ENCODE data around the gene PRR20B.
"Not testable (repeated sequence)": the region's sequence is repeated elsewhere in the genome, so short reads cannot be mapped to it uniquely, and the experiment has no call there.

PRR20B gene

GRCh38 chr13:57138988-57139387, 8.3 kb upstream of the PRR20B start:
- no peak overlapping the region for H3K4me3 ChIP-seq (ENCODE audit: low read depth, low read length)
- TF ChIP-seq, protein P1, sequence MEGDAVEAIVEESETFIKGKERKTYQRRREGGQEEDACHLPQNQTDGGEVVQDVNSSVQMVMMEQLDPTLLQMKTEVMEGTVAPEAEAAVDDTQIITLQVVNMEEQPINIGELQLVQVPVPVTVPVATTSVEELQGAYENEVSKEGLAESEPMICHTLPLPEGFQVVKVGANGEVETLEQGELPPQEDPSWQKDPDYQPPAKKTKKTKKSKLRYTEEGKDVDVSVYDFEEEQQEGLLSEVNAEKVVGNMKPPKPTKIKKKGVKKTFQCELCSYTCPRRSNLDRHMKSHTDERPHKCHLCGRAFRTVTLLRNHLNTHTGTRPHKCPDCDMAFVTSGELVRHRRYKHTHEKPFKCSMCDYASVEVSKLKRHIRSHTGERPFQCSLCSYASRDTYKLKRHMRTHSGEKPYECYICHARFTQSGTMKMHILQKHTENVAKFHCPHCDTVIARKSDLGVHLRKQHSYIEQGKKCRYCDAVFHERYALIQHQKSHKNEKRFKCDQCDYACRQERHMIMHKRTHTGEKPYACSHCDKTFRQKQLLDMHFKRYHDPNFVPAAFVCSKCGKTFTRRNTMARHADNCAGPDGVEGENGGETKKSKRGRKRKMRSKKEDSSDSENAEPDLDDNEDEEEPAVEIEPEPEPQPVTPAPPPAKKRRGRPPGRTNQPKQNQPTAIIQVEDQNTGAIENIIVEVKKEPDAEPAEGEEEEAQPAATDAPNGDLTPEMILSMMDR (IDR thresholded peaks at IDR 0.05; ENCODE audit: low read depth, low read length), result no peak
- H3K36me3 ChIP-seq, result no peaks in the 10 kb centered on the region

DNA sequence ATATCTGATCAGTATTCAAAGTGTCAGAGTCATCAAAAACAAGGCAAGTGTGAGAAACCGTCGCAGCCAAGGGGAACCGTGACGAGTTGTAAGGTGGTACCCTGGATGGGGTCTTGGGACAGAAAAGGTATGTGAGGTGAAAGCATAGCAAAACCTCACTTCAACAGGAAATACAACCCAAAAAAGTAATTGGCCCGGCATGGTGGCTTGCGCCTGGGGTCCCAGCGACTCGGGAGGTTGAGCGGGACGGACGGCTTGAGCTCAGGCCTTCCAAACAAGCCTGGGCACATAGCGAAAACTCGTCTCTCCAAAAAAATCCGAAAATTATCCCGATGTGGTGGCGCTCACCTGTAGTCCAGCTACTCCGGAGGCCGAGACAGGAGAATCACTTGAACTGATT, 7.5 kb upstream of the PRR20B start:
- H3K27me3 ChIP-seq (ENCODE audit: insufficient read depth, low read depth, severe bottlenecking); H3K36me3 ChIP-seq; H3K27ac ChIP-seq; DNase-seq; H3K4me3 ChIP-seq (ENCODE audit: low read depth, low read length); H3K9me3 ChIP-seq (ENCODE audit: severe bottlenecking): not testable (repeated sequence)

More at GRCh38 chr13:57138988-57139387, 8.3 kb upstream of the PRR20B start:
- no peaks in the 10 kb centered on the region for H3K27me3 ChIP-seq (ENCODE audit: insufficient read depth, low read depth, severe bottlenecking)
- DNase-seq, result no peak
- H3K27ac ChIP-seq, result no peak overlapping the region
- H3K9me3 ChIP-seq (ENCODE audit: severe bottlenecking), result no peaks in the 10 kb centered on the region

- not testable (repeated sequence) for DNase-seq; H3K36me3 ChIP-seq; H3K9me3 ChIP-seq (ENCODE audit: severe bottlenecking); H3K4me3 ChIP-seq (ENCODE audit: low read depth, low read length); H3K27me3 ChIP-seq (ENCODE audit: insufficient read depth, low read depth, severe bottlenecking); H3K27ac ChIP-seq
These were observed 6.9 kb upstream of the PRR20B start, which contains the start of gene PRR20A for GRCh38 chr13:57140235-57140968. PRR20A (plus strand) TSS chr13:57140918; CDS start chr13:57141305, 387 bp downstream.

- not testable (repeated sequence) for H3K27ac ChIP-seq
These were observed 818 bp downstream of the PRR20B start for GRCh38 chr13:57148106-57148505.

DNA sequence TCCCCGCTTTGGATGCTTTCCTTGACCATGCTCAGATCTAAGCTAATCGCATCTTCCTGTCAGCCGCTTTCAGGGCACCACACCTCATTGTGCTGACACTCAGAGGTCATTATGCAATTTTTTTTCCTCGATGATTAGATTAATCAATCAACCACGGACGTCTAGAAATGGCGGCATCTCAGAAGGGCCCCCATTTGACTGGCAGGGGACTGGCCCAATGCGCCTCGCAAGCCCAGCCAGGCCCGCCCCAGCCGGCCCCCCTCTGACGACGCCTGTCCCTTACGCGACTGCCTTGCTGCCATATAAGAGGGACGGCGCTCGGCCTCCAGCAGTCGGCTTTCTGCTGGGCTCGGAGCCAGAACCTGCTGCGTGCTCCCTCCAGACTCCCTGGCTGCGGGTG, 6.5 kb downstream of the PRR20B start, which contains the start of gene PRR20C:
Gene PRR20C (plus strand): TSS at position 301 of the 400 bp plus-strand sequence. CDS start 387 bp downstream, outside the sequence.
- not testable (repeated sequence) for H3K9me3 ChIP-seq (ENCODE audit: severe bottlenecking); H3K27me3 ChIP-seq (ENCODE audit: insufficient read depth, low read depth, severe bottlenecking); H3K27ac ChIP-seq; H3K36me3 ChIP-seq; H3K4me3 ChIP-seq (ENCODE audit: low read depth, low read length); DNase-seq

More at GRCh38 chr13:57148106-57148505, 818 bp downstream of the PRR20B start:
- not testable (repeated sequence) for H3K9me3 ChIP-seq (ENCODE audit: severe bottlenecking); H3K27me3 ChIP-seq (ENCODE audit: insufficient read depth, low read depth, severe bottlenecking); H3K4me3 ChIP-seq (ENCODE audit: low read depth, low read length); DNase-seq; H3K36me3 ChIP-seq

- H3K4me3 ChIP-seq (ENCODE audit: low read depth, low read length); H3K27me3 ChIP-seq (ENCODE audit: insufficient read depth, low read depth, severe bottlenecking); H3K9me3 ChIP-seq (ENCODE audit: severe bottlenecking); DNase-seq; H3K27ac ChIP-seq; H3K36me3 ChIP-seq: not testable (repeated sequence)
These were observed 13.0 kb downstream of the PRR20B start, which contains the start of gene PRR20D for GRCh38 chr13:57160332-57160731. PRR20D (plus strand) TSS chr13:57160632; CDS start chr13:57161019, 387 bp downstream.

DNA sequence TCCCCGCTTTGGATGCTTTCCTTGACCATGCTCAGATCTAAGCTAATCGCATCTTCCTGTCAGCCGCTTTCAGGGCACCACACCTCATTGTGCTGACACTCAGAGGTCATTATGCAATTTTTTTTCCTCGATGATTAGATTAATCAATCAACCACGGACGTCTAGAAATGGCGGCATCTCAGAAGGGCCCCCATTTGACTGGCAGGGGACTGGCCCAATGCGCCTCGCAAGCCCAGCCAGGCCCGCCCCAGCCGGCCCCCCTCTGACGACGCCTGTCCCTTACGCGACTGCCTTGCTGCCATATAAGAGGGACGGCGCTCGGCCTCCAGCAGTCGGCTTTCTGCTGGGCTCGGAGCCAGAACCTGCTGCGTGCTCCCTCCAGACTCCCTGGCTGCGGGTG, 19.6 kb downstream of the PRR20B start, which contains the start of gene PRR20E:
Gene PRR20E (plus strand): TSS at position 301 of the 400 bp plus-strand sequence. CDS start 387 bp downstream, outside the sequence.
- not testable (repeated sequence) for H3K36me3 ChIP-seq; H3K27ac ChIP-seq; H3K4me3 ChIP-seq (ENCODE audit: low read depth, low read length)

DNA sequence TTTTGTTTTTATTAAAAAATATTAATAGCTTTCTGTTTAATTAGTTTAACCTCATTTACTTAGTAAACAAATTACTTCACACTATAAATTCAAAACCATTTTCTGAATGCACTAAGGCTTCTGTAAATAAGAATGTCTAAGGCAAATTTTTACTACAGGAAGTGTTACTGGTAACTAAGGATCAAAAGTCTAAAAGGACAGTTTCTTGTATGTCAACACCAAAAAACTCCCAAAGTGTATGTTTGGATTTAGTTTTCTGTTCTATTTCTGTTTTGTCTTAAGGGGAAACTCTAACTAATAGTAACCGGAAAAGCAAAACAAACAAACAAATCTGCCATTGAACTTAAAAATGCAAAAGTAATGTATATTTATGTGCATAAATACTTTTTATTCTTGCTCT, 44.4 kb downstream of the PRR20B start:
- Histone ChIP-seq H3K9me3 (ENCODE audit: severe bottlenecking) (no peaks in the 10 kb centered on the region), H3K36me3 (no peaks in the 10 kb centered on the region), H3K4me3 (ENCODE audit: low read depth, low read length) (no peak overlapping the region), H3K27me3 (ENCODE audit: insufficient read depth, low read depth, severe bottlenecking) (no peaks in the 10 kb centered on the region), H3K27ac (no peak overlapping the region)
- DNase-seq, result no peak
- TF ChIP-seq, protein P1 (IDR thresholded peaks at IDR 0.05; ENCODE audit: low read depth, low read length), result no peak

More for the DNA sequence above, 19.6 kb downstream of the PRR20B start, which contains the start of gene PRR20E:
- not testable (repeated sequence) for H3K9me3 ChIP-seq (ENCODE audit: severe bottlenecking); H3K27me3 ChIP-seq (ENCODE audit: insufficient read depth, low read depth, severe bottlenecking); DNase-seq
